Glomerular visceral epithelial cell (primary cell): ENCODE measurements around the gene OTULIN.
A peak's percentile ranks its signal among the peaks of the same experiment; 100 is the strongest.

ENCODE experiments used
- DNase-seq: peaks from one replicate; pipeline ENCODE4 v3.0.0-alpha.2; 2016; ENCODE audit errors: extremely low spot score

Gene OTULIN

DNA sequence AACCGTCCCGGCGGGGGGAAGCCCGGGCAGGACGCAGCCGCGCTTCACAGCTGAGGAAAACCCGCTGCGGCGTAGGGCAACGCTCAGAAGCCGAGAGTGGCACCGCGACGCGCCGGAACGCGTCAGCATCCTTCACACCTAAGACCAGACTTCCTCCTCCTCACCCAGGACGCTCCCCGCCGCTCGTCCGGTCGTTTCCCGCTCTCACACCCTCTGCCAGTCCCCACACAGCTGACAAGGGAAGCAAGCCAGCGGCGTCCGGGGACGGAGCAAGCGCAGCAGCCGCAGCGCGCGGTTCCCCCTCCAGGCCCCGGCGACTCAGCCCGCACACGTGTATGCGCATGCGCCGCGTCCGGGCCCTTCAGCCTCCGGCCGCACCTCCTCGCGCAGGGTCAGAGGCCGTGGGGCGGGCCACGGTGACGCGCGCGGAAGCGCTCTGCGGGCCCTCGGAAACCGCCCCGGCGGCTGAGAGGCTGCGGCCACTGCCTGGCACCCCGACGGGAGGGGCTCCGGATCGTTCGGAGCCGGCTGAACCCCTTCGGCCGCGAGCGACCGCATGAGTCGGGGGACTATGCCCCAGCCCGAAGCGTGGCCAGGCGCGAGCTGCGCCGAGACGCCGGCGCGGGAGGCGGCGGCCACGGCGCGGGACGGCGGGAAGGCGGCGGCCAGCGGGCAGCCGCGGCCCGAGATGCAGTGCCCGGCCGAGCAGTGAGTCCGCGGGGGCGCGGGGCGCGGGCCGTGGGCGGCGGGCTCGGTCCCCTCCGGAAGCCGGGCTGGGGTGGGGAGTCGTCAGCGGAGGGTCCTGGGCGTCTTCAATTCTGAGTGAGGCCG, at the start of gene OTULIN:
OTULIN (plus strand) TSS at position 449 of the 831 bp plus-strand sequence; CDS start at position 557, 108 bp downstream.
- DNase-seq: peak; percentile 96

DNA sequence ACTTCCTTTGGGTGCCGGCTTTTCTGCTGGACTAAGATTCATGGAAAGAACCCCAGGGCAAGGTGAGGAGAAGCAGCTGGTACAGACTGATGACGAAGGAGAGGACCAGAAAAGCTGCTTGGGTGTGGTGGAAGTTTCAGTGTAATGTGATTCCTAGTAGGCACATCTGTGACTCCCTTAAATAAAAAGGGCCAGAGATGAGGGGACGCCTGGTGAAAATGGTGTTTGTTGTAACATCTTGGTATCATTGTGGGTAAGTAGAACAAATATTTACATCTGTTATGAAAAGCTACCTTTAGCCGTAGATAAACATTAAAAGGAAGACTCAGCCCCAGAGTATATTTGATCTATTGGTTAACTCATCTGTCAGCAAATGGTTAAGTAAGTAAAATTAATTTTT, 49.2 kb upstream of the OTULIN start:
- DNase-seq: no peak

DNA sequence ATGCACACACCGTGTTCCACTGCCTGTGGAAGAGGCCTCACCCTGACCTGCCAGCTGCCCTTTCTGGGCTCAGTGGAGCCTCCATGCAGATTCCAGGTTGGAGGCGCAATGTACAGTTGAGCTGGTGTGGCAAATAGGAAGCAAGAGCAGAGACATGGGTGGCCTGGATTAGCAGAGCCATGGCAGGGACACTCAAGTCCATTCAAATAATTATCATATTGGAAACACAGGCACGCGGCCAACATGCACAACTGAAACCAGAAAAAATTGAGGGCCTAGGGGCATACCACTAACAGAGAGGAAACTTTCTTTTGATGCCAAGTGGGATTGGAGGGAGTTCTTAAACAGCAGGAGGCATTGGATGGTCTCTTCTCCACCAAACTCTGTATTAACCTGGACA, 47.1 kb upstream of the OTULIN start:
- DNase-seq: no peak

DNA sequence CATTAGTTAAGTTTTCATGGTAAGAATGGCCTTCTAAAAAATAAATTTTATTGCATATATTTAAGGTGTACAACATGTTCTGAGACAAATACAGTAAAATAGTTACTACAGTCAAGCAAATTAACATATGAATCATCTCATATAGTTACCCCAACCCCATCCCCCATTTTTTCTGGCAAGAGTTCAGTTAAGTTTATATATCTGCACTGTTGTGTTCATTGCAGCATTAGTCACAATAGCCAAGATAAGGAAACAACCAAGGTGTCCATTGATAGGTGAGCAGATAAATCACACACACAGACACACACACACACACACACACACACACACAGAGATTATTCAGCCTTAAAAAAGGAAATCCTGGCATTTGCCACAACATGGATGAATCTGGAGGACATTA, 37.2 kb upstream of the OTULIN start:
- no peak for DNase-seq

DNA sequence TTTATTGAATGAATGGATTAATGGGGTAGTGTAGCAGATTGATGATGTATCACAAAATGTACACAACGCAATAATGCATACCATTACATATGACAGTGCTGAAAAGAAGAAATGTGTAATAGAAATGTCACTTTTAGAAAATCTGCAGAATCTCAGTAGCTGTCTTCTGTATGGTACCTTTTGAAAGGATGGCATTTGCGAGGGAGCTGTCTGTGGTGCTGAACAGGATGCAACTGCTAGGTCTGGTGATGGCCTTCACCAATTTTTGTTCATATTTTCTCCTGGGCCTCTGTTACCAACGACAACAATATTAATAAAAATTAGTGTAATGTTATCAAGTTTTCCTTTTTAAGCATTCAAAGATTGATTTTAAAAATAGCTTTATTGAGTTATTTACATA, 36.2 kb upstream of the OTULIN start:
- DNase-seq: peak; percentile 62

DNA sequence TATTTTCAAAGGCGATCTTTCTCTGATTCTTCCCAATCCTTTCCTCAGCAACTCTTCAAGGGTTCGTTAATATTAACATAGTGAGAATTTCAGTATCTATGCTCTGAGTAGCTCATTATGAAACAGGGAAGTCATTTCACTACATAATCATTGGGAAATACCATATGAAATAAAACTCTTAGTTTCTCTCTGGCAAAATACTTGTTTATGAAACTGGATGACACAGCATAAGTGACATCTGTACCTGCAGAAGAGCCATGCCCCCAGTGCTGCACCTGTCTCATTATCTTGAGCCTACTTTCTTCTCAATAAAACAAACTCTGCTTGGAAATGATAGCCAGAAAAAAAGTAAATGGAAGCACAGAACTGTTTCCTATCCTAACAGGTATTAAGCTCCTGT, 33.8 kb upstream of the OTULIN start:
- DNase-seq: no peak

DNA sequence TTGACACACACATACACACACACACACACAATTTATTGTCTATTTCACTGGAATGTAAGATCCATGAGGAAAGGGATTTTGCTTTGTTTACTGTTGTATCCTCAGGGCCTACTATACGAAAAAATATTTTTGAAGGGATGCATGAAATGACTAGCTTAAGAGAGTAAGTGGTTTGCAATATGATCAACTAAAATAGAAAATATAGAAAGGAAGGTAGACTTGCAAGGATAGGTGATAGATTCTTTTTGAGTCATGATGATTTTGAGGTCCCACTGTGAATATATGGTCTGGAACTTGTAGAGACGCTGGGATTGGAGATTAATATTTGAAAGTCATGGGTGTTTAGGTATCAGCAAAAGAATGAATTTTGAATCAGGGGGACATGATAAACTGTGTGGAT, 28.9 kb upstream of the OTULIN start:
- no peak for DNase-seq

DNA sequence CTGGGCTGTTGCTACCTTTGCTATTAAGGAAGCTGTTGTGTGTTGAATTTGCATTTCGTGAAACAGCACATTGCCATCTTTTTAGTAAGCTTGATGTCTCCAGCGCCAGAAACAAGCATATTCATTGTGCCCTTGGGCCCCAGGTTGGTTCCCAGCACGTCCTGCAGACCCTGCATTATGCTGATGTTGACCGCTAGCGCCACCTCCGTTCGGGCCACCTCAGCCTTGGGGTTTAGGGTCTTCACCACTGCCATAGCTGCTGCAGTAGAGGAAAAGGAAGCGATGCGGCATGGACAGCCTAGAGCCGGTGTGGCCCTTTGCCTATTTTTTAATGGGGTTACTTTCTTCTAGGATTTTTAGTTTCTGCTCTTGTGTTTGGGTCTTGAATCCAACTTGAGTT, 23.8 kb upstream of the OTULIN start:
- DNase-seq: no peak

DNA sequence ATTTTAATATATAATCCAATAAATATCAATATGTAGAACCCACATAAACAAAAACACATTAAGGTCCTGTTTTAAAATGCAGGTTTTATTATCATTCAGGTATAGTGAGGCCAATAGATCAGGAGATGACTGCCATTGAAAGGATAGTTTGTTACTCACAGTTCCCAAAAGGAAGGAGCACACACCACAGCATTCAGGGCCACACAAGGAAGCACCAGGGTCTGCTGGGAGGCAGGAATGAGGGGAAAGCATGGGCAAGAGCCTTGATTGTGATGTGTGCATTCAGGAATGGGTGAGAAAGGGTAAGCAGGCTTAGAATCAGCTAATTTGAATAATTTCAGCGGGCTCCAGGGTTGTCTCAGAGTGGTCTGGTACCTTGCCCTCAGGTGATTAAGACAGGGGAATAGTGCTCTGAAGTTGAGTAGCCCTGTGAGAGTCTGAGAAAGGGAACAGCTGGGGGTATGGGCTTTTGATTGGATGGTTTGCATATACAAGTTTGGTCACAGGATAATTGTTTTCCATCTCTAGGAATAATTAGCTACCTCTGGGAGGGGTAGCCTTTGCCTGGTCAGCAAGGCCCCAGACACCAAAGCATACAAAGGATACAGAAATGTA, 19.8 kb upstream of the OTULIN start:
- DNase-seq: no peak

DNA sequence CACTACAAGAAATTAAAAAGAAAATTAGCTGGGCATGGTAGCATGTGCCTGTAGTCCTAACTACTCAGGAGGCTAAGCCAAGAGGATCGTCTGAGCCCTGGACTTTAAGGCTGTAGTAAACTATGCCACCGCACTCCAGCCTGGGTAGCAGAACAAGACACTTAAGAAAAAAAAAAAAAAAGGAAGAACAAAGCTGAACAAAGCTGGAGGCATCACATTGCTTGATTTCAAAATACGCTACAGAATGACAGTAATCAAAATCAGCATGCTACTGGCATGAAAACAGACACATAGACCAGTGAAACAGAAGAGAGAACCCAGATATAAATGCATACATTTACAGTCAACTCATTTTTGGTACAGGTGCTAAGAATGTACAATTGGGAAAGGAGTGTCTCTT, 14.5 kb upstream of the OTULIN start:
- DNase-seq: no peak

DNA sequence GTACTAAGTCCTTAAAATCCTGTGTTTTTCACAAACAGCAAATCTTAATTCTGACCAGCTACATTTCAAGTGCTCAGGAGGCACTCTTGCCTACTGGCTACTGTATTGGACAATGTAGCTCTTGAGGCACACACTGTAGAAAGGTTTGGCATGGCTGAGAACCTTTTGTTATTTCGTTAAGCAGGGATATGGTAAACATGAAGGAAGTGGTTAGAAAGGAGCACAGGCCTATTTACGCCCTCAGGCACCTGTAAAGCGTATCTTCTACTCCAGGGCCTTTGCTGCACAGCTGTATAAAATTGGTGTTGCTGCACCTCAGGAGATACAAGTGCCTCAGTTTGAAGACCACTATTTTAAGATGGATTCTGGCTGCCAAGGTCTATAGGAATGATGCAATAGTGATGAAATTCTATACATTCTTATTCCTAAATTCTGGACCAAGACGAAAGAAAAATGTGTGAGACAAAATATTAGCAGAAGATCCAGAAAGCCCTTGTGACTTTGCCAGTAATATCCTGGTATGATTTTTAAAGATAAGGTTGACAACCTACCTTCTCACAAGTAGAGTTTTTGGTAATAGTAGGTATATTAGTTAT, 9.3 kb upstream of the OTULIN start:
- DNase-seq: no peak

DNA sequence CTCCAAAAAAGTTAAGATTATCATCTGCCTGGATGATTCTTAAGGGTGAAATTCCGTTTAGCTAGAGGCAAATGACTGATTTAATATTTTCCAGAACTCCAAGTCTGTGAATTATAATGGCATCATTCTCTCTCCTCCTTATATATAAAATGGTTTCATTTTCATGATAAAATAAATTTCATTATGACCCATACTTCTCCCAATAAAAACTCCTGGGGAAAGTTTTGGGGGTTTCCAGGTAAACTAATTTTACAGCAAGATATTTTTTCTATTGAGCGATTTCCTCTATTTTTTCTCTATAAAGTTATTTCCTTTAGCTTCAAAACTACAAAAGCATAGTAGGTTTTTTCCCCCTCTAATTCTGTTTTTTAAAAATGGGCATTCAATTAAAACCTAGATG, 7.6 kb upstream of the OTULIN start:
- no peak for DNase-seq

DNA sequence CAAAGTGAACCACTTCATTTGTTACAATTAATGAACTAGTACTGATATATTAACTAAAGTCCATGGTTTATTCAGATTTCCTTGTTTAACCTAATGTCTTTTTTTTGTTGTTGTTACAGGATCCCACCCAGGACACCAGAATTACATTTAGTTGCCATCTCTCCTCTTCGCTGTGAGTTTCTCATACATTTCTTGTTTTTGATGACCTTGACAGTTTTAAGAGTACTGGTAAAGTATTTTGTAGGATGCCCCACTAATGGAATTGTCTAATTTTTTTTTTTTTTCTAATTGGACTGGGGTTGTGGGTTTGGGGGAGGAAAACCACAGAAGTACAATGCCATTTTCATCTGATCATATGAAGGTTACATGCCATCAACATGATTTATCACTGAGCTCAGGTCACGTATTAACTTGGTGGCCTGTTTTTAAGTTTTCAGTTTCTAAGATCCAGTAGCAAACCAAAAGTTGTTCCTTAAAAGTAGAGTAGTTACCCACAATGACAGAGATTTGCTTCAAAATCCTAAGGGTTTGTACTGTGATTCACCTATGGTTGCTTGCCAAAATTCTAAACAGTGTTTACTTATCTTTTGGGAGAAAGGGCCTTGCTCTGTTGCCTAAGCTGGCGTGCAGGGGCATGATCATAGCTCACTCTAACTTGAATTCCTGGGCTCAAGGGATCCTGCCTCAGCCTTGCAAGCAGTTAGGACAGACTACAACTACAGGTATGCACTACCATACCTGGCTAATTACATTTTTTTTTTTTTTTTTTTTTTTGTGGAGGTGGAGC, 4.5 kb upstream of the OTULIN start:
- DNase-seq: no peak

DNA sequence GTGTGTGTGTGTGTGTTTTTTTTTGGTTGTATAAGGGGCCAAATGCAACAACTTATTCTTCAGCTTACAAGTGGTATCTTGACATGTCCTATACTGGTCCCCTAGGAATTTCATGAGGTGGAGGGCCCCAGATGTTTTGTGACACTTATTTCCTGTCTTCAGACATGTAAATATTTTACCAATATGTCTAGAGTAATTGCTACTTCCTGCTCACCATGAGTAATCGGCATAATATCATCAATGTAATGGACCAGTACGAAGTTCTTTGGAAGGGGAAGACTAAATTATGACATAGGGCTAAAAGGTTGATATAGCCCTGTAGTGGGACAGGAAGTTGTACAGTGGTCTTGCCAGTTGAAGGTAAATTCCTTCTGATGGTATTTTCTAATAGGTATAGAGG, 3.7 kb upstream of the OTULIN start:
- DNase-seq: no peak

DNA sequence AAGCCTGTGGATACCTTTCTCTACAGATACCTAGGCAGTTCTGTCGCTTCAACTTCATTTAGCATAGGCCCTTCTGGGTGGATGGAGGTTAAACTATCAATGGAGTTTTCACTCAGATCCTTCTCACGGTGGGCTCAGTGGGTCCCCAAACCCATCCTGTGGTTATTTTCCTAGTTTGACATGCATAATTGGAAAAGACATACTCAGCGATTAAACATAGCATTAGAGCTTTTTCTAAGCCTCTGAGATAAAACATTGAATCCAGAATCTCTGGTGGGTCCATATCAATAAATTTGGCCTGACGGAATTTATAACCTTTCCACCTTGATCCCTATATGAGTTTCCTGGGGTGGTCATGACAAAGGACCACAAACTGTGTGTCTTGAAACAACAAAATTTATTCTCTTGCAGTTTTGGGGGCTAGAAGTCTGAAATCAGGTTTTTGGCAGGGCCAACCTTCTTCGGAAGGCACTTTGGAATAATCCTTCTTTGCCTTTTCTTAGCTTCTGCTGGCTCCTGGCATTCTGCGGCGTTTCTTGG, 1.7 kb upstream of the OTULIN start:
- DNase-seq: no peak

DNA sequence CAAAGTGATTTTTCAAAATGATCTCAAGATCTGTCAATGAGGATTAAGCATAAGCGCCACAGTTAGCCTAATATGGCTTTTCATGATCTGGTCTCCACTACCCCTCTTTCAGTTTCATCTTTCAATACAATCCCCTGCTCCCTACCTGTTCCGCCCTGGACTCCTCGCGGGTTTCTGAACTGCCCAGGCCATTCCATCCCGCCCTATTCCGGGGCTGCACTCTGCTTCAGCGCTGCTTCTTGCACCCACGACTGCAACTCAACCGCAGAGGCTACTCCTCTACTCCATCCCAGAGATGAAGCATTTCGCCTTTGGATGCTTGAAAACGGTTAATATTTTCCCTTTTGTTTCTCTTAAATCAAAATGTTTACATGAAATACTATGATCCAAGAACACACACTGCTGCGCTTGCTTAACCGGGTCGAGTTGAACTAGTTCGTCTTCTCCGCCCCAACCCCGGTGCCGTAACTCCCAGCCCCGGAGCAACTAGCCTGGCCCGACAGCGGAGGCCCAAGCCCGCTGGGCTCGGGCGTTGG, 716 bp upstream of the OTULIN start:
- DNase-seq: peak; percentile 49

DNA sequence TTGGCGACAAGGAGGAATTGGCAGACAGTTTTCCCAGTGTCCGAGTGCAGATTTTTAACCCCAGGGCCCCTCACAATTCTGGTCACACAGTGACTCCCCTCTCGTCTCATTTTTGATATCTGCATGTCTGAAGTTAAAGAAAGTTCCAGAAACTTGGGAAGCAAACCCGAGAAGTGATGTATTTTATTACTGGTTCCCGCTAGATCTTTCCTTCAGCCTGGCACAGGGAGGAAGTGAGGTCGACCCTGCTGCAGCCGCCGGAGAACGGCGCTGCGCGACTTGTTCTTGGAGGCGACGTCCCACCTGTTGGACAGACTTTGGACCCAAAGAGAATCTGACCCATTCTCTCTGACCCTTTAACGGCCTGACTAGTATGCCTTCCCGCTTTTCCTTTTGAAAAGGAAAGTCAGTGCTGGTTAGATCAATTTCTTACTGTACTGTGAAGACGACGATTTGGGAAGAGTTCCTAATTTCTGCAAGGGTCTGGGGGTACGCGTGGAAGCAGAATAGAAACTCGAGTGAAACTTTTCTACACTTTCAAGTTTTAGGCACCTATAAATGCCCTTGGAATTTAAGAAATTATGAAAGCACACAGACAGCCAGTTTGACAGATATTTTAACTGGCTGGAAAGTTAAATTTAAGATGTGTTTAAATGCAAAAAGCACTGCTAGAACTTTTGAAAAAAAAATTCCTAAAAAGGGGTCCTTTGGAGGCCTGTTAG, 744 bp downstream of the OTULIN start:
- peak; percentile 37 for DNase-seq

DNA sequence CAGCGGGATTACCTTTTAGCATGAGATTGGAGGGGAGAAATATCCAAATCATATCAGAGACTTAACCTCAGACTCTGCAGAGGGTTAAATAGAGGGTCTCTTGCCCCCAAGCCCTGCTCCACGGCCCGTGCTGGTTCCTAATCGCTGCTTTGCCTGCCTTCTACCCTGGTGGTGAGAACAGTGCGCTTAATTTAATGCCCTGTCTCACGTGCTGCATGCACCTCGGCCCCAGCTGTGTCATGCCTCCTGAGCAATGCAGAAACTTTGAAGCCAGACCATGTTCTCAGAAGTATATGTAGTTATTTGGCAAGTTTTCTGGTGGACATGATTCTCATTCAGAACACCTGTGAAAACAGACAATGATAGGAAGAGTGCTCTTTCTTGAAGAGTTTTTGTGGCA, 1.4 kb downstream of the OTULIN start:
- DNase-seq: peak; percentile 54

DNA sequence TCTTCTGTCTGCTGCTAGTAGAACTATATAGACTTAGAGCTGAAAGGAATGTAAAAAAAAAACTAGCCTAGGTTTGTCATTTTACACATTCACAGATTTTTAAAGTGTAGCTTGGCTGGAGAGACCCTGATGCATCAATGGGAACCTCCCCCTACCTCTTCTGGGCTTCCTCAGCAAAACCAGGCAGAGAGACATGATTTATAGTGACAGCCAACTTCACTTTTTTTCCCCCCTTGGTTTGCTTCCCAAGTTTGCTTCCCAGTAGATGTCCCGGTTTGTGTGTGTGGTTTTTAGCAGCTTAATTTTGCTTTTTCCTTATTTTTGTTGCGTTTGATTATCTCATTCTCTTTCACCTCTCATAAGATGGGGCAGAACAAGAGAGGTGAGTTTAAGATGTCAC, 1.8 kb downstream of the OTULIN start:
- no peak for DNase-seq

DNA sequence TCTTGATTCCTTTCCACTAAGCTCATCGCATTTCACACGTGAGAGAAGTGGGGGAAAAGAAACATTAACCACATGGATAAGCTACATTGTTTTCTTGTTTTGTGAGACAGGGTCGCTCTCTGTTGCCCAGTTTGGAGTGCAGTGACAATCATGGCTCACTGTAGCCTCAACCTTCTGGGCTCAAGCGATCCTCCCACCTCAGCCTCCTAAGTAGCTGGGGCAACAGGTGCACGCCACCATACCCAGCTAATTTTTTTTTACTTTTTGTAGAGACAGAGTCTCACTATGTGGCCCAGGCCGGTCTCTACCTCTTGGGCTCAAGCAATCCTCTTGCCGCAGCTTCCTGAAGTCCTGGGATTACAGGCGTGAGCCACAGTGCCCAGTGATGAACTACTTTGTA, 2.8 kb downstream of the OTULIN start:
- no peak for DNase-seq

DNA sequence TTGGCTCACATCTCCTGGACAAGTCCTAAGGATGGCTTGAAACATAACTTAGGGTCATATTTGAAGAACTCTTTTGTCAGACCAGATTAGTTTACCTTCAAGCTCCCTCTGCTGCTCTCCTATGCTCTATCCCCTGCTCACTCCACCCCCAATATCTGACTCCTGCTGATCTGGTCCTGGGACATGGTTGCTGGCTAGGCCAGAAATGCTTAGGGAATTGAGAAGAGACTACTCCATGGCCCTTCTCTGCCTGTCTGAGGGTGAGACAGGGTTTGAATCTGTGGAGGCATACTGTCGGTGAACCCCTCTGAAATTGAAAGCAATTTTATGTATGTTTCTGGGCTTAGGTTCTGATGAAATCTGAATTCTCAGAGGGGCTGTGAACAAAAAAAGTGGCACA, 3.3 kb downstream of the OTULIN start:
- DNase-seq: no peak
